GM12874 (cell line): ENCODE results near the gene ORC4.

Source experiments
- CTCF ChIP-seq: IDR thresholded peaks from 2 replicates; pipeline ENCODE4 v1.5.1; 2011; ENCODE audit warnings: low read depth, mild to moderate bottlenecking, control low read depth, low read length, moderate library complexity; ENCODE audit not compliant: insufficient read depth

ORC4 gene

GRCh38 chr2:148020111-148021058, at the start of gene ORC4:
Gene ORC4, minus strand, starts transcription at chr2:148020737. Its CDS starts 44,779 bp downstream, at chr2:147975958.
- TF ChIP-seq CTCF, result 0 out of 2 replicates have a peak, but pooled peaks have one; percentile 26

- no peak for TF ChIP-seq CTCF
Measured at GRCh38 chr2:148067801-148068200, 47.3 kb upstream of the ORC4 start.

- no peak for TF ChIP-seq CTCF
Measured at GRCh38 chr2:148065936-148066335, 45.4 kb upstream of the ORC4 start.

- TF ChIP-seq CTCF, result no peak
Measured at GRCh38 chr2:148063633-148064032, 43.1 kb upstream of the ORC4 start.

GRCh38 chr2:148058641-148059040, 38.1 kb upstream of the ORC4 start:
- TF ChIP-seq CTCF, result no peak

- no peak for TF ChIP-seq CTCF
Measured at GRCh38 chr2:148052687-148053086, 32.1 kb upstream of the ORC4 start.

- TF ChIP-seq CTCF, result no peak
Measured at GRCh38 chr2:148049284-148049683, 28.7 kb upstream of the ORC4 start.
